Sigmoid colon (tissue), 4 donors: ENCODE measurements around the gene CDH22.

Source experiments
- CTCF ChIP-seq, 4 experiments: fragments of 450-650 bp in 3 of 4; fragments of 200-600 bp in 1 of 4; IDR thresholded peaks; one replicate each; pipeline ENCODE4 v1.5.1; 2016 to 2019; ENCODE audit warnings: antibody characterized with exemption in 4 of 4, mild to moderate bottlenecking in 3 of 4, moderate library complexity in 2 of 4
- POLR2A ChIP-seq, 2 donors: fragments of 450-650 bp; IDR thresholded peaks; one replicate each; pipeline ENCODE4 v1.6.1; 2016; ENCODE audit warnings: antibody characterized with exemption in 2 of 2, mild to moderate bottlenecking in 2 of 2, moderate library complexity in 2 of 2
- POLR2AphosphoS5 ChIP-seq, 4 donors: sonication (generic); formaldehyde crosslinking; IDR thresholded peaks; one replicate each; pipeline ENCODE4 v1.6.1; 2017; ENCODE audit warnings: antibody characterized with exemption in 4 of 4

- TF ChIP-seq CTCF (IDR thresholded peaks at IDR 0.05) = no peak
- no peak for TF ChIP-seq POLR2A (IDR thresholded peaks at IDR 0.05)
- no peak for TF ChIP-seq POLR2AphosphoS5 (IDR thresholded peaks at IDR 0.05)
Observed at GRCh38 chr20:46139266-46139889, 168.9 kb downstream of the CDH22 start.
